CD1c-positive myeloid dendritic cell (primary cell): ENCODE results near the gene CSNK1A1.
"Not testable (repeated sequence)": the region's sequence is repeated elsewhere in the genome, so short reads cannot be mapped to it uniquely, and the experiment has no call there.

Experiments used
- DNase-seq: peaks from one replicate; pipeline ENCODE4 v3.0.0-alpha.2; 2016; ENCODE audit errors: extremely low spot score

CSNK1A1 gene

GRCh38 chr5:149456597-149457392, 94.4 kb downstream of the CSNK1A1 start:
- DNase-seq, result no peak

GRCh38 chr5:149455889-149456409, 95.3 kb downstream of the CSNK1A1 start:
- DNase-seq, result no peak

- no peak for DNase-seq
These were observed 97.4 kb downstream of the CSNK1A1 start for GRCh38 chr5:149453618-149454415.

- no peak for DNase-seq
These were observed 98.3 kb downstream of the CSNK1A1 start for GRCh38 chr5:149452665-149453617.

GRCh38 chr5:149452007-149452664, 99.1 kb downstream of the CSNK1A1 start:
- DNase-seq, result peak; percentile 36

GRCh38 chr5:149450199-149450598, 101.0 kb downstream of the CSNK1A1 start:
- DNase-seq, result no peak

- no peak for DNase-seq
These were observed 102.2 kb downstream of the CSNK1A1 start for GRCh38 chr5:149448831-149449714.

GRCh38 chr5:149448431-149448830, 102.8 kb downstream of the CSNK1A1 start:
- DNase-seq, result no peak

GRCh38 chr5:149447373-149448367, 103.6 kb downstream of the CSNK1A1 start:
- DNase-seq, result no peak

- not testable (repeated sequence) for DNase-seq
These were observed 104.4 kb downstream of the CSNK1A1 start for GRCh38 chr5:149446794-149447193.

GRCh38 chr5:149445739-149446369, 105.4 kb downstream of the CSNK1A1 start:
- peak; percentile 6 for DNase-seq

- DNase-seq, result no peak
These were observed 105.9 kb downstream of the CSNK1A1 start for GRCh38 chr5:149445343-149445738.

- not testable (repeated sequence) for DNase-seq
These were observed 106.8 kb downstream of the CSNK1A1 start for GRCh38 chr5:149444430-149444829.

GRCh38 chr5:149443210-149443609, 108.0 kb downstream of the CSNK1A1 start:
- DNase-seq, result no peak

GRCh38 chr5:149442563-149443182, 108.6 kb downstream of the CSNK1A1 start:
- peak; percentile 78 for DNase-seq
